CD4-positive, alpha-beta T cell (primary cell): Measurements from ENCODE around the gene MUC21. TPM values are rescaled to one million over a fixed set of nuclear protein-coding genes. Genes with fewer than 3 reads are reported as not detected.

Experiments used
- ATAC-seq: fragments of 200-7000 bp; cut with Tn5 transposase; one replicate; pipeline ENCODE4 v1.10.0; 2022; ENCODE audit warnings: mild to moderate bottlenecking; ENCODE audit not compliant: poor library complexity
- CTCF ChIA-PET: fragments of 350-600 bp; sonication (Branson Sonifier 250); formaldehyde crosslinking; loops from one replicate; lab custom pipeline; 2021; ENCODE audit warnings: antibody characterized with exemption, inconsistent platforms; lab: Charles Lee
- POLR2A ChIA-PET: fragments of 350-600 bp; sonication (Branson Sonifier 250); formaldehyde crosslinking; loops from one replicate; lab custom pipeline; 2021; ENCODE audit warnings: antibody characterized with exemption, inconsistent platforms; lab: Charles Lee
- DNase-seq, 14 experiments: peaks; one replicate each; pipeline ENCODE4 v3.0.0-alpha.2; 2013 to 2020; ENCODE audit warnings: mixed read lengths in 2 of 14
- H3K27ac ChIP-seq, 2 donors: one replicate each; pipeline versions ENCODE4 v1.5.1 to v1.7.0; 2013; ENCODE audit warnings: low read length in 2 of 2, low read depth in 1 of 2, mild to moderate bottlenecking in 1 of 2
- H3K27me3 ChIP-seq, 2 experiments: 1 replicate in 1 of 2; 2 replicates in 1 of 2; pipeline versions ENCODE4 v1.6.1 to v1.7.0; 2013; ENCODE audit warnings: low read length in 2 of 2, control low read depth in 1 of 2, mild to moderate bottlenecking in 1 of 2, moderate library complexity in 1 of 2; ENCODE audit not compliant: insufficient read depth in 2 of 2, control insufficient read depth in 1 of 2
- H3K36me3 ChIP-seq: one replicate; pipeline ENCODE4 v1.6.1; 2013; ENCODE audit warnings: low read length, control low read depth; ENCODE audit not compliant: insufficient read depth
- H3K4me1 ChIP-seq: one replicate; pipeline ENCODE4 v1.6.1; 2013; ENCODE audit warnings: low read length, control low read depth; ENCODE audit not compliant: insufficient read depth
- H3K4me3 ChIP-seq: one replicate; pipeline ENCODE4 v1.5.1; 2013; ENCODE audit warnings: mild to moderate bottlenecking, low read length, moderate library complexity
- H3K9me3 ChIP-seq, 2 experiments: 1 replicate in 1 of 2; 2 replicates in 1 of 2; pipeline versions ENCODE4 v1.6.1 to v1.7.0; 2013; ENCODE audit warnings: low read length in 2 of 2, mild to moderate bottlenecking in 2 of 2, control low read depth in 1 of 2, moderate library complexity in 1 of 2; ENCODE audit not compliant: control insufficient read depth in 1 of 2, insufficient read depth in 1 of 2
- H3K27ac Mint-ChIP-seq: one replicate; pipeline ENCODE4 v1.8.0; 2020; ENCODE audit warnings: mixed read lengths
- H3K27me3 Mint-ChIP-seq: one replicate; pipeline ENCODE4 v1.8.0; 2021; ENCODE audit warnings: mixed read lengths
- H3K36me3 Mint-ChIP-seq: one replicate; pipeline ENCODE4 v1.8.0; 2021; ENCODE audit warnings: low read depth, mixed read lengths
- H3K4me1 Mint-ChIP-seq: one replicate; pipeline ENCODE4 v1.8.0; 2021; ENCODE audit warnings: low read depth, mixed read lengths
- H3K4me3 Mint-ChIP-seq: one replicate; pipeline ENCODE4 v1.8.0; 2020; ENCODE audit warnings: mild to moderate bottlenecking, mixed read lengths
- H3K9me3 Mint-ChIP-seq: one replicate; pipeline ENCODE4 v1.8.0; 2020; ENCODE audit warnings: mixed read lengths
- intact Hi-C, 2 experiments: fragments of 100-400 bp; cut with DNase I in 1 of 2; cut with micrococcal nuclease in 1 of 2; formaldehyde crosslinking; loops; one replicate each; pipeline versions ENCODE4 v1.15.1 to v1.9.0; 2023 to 2025; cut with DNase I, micrococcal nuclease
- total RNA-seq, 174 experiments: library from RNA in 2 of 174; stranded (reverse) in 2 of 174; gene quantifications; one replicate each; pipeline ENCODE4 v1.2.3 and lab custom pipeline; 2021 to 2026
- TF ChIP-seq, protein P1 (sequence below): fragments of 200-600 bp; IDR thresholded peaks from one replicate; pipeline ENCODE4 v1.8.0; 2022; ENCODE audit warnings: antibody characterized with exemption, mild to moderate bottlenecking

The MUC21 gene
- total RNA-seq, 2 experiments from 2014 or later = not detected

GRCh38 chr6:30985490-30985889, 2.0 kb downstream of the MUC21 start:
- ATAC-seq (no peak), DNase-seq (no peak)
- Mint-ChIP-seq H3K27me3 (peaks cover 29% of the 10 kb centered on the region), H3K4me3 (no peak overlapping the region), H3K36me3 (no peaks in the 10 kb centered on the region), H3K4me1 (peaks cover 5% of the 10 kb centered on the region), H3K27ac (no peak overlapping the region), H3K9me3 (no peaks in the 10 kb centered on the region)
- intact Hi-C loops = no loop called here
- POLR2A ChIA-PET = no interaction called here
- H3K27me3 ChIP-seq = peaks cover 0 to 4% of the 10 kb centered on the region in 2 experiments
- H3K4me1 ChIP-seq = peaks cover 7% of the 10 kb centered on the region
- TF ChIP-seq, protein P1, sequence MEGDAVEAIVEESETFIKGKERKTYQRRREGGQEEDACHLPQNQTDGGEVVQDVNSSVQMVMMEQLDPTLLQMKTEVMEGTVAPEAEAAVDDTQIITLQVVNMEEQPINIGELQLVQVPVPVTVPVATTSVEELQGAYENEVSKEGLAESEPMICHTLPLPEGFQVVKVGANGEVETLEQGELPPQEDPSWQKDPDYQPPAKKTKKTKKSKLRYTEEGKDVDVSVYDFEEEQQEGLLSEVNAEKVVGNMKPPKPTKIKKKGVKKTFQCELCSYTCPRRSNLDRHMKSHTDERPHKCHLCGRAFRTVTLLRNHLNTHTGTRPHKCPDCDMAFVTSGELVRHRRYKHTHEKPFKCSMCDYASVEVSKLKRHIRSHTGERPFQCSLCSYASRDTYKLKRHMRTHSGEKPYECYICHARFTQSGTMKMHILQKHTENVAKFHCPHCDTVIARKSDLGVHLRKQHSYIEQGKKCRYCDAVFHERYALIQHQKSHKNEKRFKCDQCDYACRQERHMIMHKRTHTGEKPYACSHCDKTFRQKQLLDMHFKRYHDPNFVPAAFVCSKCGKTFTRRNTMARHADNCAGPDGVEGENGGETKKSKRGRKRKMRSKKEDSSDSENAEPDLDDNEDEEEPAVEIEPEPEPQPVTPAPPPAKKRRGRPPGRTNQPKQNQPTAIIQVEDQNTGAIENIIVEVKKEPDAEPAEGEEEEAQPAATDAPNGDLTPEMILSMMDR = no peak
- no peak overlapping the region for H3K4me3 ChIP-seq
- CTCF ChIA-PET = no interaction called here
- H3K27ac ChIP-seq = no peak overlapping the region
- no peaks in the 10 kb centered on the region for H3K36me3 ChIP-seq
- no peaks in the 10 kb centered on the region for H3K9me3 ChIP-seq

DNA sequence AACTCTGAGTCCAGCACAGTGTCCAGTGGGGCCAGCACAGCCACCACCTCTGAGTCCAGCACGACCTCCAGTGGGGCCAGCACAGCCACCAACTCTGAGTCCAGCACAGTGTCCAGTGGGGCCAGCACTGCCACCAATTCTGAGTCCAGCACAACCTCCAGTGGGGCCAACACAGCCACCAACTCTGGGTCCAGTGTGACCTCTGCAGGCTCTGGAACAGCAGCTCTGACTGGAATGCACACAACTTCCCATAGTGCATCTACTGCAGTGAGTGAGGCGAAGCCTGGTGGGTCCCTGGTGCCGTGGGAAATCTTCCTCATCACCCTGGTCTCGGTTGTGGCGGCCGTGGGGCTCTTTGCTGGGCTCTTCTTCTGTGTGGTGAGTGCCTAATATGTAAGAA, 3.8 kb downstream of the MUC21 start:
- H3K27ac Mint-ChIP-seq = no peak overlapping the region
- CTCF ChIA-PET = no interaction called here
- H3K36me3 Mint-ChIP-seq = no peaks in the 10 kb centered on the region
- H3K27ac ChIP-seq = no peak overlapping the region
- TF ChIP-seq, protein P1 = no peak
- H3K4me1 Mint-ChIP-seq = peaks cover 10% of the 10 kb centered on the region
- POLR2A ChIA-PET = no interaction called here
- no peaks in the 10 kb centered on the region for H3K9me3 Mint-ChIP-seq
- DNase-seq = no peak
- H3K9me3 ChIP-seq = no peaks in the 10 kb centered on the region
- H3K27me3 Mint-ChIP-seq = peaks cover 17% of the 10 kb centered on the region
- intact Hi-C loops = no loop called here
- no peak overlapping the region for H3K4me3 ChIP-seq
- H3K36me3 ChIP-seq = no peaks in the 10 kb centered on the region
- H3K4me3 Mint-ChIP-seq = no peak overlapping the region
- H3K4me1 ChIP-seq = peaks cover 12% of the 10 kb centered on the region
- ATAC-seq = no peak
- H3K27me3 ChIP-seq = peaks cover 0 to 4% of the 10 kb centered on the region in 2 experiments

DNA sequence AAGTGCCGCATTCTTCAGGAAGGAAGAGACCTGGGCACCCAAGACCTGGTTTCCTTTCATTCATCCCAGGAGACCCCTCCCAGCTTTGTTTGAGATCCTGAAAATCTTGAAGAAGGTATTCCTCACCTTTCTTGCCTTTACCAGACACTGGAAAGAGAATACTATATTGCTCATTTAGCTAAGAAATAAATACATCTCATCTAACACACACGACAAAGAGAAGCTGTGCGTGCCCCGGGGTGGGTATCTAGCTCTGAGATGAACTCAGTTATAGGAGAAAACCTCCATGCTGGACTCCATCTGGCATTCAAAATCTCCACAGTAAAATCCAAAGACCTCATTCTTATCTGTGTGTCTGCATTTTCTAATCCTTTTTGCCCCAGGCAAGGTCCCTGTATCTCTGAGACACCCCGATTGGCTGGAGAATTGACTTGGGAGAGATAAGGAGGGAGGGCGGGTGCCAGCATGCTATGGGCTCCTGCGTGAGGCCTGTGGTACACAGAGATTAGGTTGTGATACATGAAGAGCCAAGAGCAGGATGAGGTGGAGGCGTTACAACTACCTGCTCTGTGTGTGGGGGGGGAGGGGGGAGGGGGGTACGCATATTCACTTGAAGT, 4.8 kb downstream of the MUC21 start:
- H3K9me3 ChIP-seq = no peaks in the 10 kb centered on the region
- Mint-ChIP-seq H3K27me3 (peaks cover 7% of the 10 kb centered on the region), H3K4me1 (peaks cover 10% of the 10 kb centered on the region), H3K27ac (no peak overlapping the region), H3K9me3 (no peaks in the 10 kb centered on the region), H3K4me3 (no peak overlapping the region), H3K36me3 (no peaks in the 10 kb centered on the region)
- no peaks in the 10 kb centered on the region for H3K36me3 ChIP-seq
- no peak for ATAC-seq
- CTCF ChIA-PET = no interaction called here
- no peak overlapping the region for H3K27ac ChIP-seq
- POLR2A ChIA-PET = interaction anchor here (0.5 kb wide), 1 partner anchor 121 kb away, joined by 4 read pairs; no protein-coding TSS in a partner anchor
- DNase-seq = no peak
- peaks cover 0 to under 1% of the 10 kb centered on the region in 2 experiments for H3K27me3 ChIP-seq
- TF ChIP-seq, protein P1 = no peak
- intact Hi-C loops = no loop called here
- H3K4me1 ChIP-seq = peaks cover 12% of the 10 kb centered on the region
- H3K4me3 ChIP-seq = no peak overlapping the region
